PC-3 (cell line): Measurements from ENCODE around the gene HOXA6.

Experiments used
- CTCF ChIP-seq: fragments of 300-600 bp; sonication (generic); conservative IDR thresholded peaks from 2 replicates; pipeline ENCODE4 v1.5.1; 2017; ENCODE audit warnings: antibody characterized with exemption, low read depth, mild to moderate bottlenecking, low read length
- EZH2 ChIP-seq: fragments of 300-600 bp; sonication (generic); IDR thresholded peaks from one replicate; pipeline ENCODE4 v1.6.1; 2017; ENCODE audit warnings: antibody characterized with exemption, mild to moderate bottlenecking, low read length; ENCODE audit not compliant: unreplicated experiment
- EZH2phosphoT487 ChIP-seq: fragments of 300-600 bp; sonication (generic); IDR thresholded peaks from 2 replicates; pipeline ENCODE4 v1.6.1; 2018; ENCODE audit warnings: mild to moderate bottlenecking, antibody characterized with exemption, low read length, borderline replicate concordance

GRCh38 chr7:27185013-27185853 lies 37.7 kb upstream of the HOXA6 start, which contains the start of gene HOXA11:
- TF ChIP-seq CTCF (no peak), EZH2phosphoT487 (no peak), EZH2 (no peak)
